Cardiac muscle cell (in vitro differentiated cells and primary cell): ENCODE data around the gene CD93. TPM values are rescaled to one million over a fixed set of nuclear protein-coding genes. Genes with fewer than 3 reads are reported as not detected.

Source experiments
- DNase-seq, 2 donors: peaks; one replicate each; pipeline versions ENCODE4 v3.0.0 to v3.0.0-alpha.2; 2010 to 2017; ENCODE audit warnings: low read depth in 1 of 2, low spot score in 1 of 2
- H3K27ac ChIP-seq: fragments of 200-600 bp; sonication (generic); 2 replicates; pipeline ENCODE4 v1.5.1; 2016
- H3K27me3 ChIP-seq: fragments of 200-600 bp; sonication (generic); 2 replicates; pipeline ENCODE4 v1.6.0; 2016; ENCODE audit warnings: control low read depth
- H3K36me3 ChIP-seq: fragments of 200-600 bp; sonication (generic); 2 replicates; pipeline ENCODE4 v1.5.1; 2016; ENCODE audit warnings: control low read depth
- H3K4me1 ChIP-seq: fragments of 200-600 bp; sonication (generic); 2 replicates; pipeline ENCODE4 v1.8.1; 2017; ENCODE audit warnings: low read depth, mild to moderate bottlenecking, mixed run types
- H3K4me3 ChIP-seq: fragments of 200-600 bp; sonication (generic); 2 replicates; pipeline ENCODE4 v1.5.1; 2016; ENCODE audit warnings: mild to moderate bottlenecking
- H3K9me3 ChIP-seq: fragments of 200-600 bp; sonication (generic); 2 replicates; pipeline ENCODE4 v1.5.1; 2017; ENCODE audit warnings: low read depth, mild to moderate bottlenecking, control low read depth
- CTCF ChIP-seq: IDR thresholded peaks from 2 replicates; pipeline ENCODE4 v1.5.1; 2012; ENCODE audit warnings: low read depth, mild to moderate bottlenecking, low read length
- polyA plus RNA-seq: library from polyadenylated mRNA; unstranded; fragments of >200 nt; fragmentation: Nextera tagmentation; extraction: Ambion mirVana; gene quantifications from 2 replicates; pipeline ENCODE4 v1.2.1, GENCODE V29; 2016
- total RNA-seq: library from RNA; depleted of rRNA; stranded (reverse); fragments of >200 nt; gene quantifications from 2 replicates; pipeline ENCODE4 v1.2.3, GENCODE V29; 2016

Gene CD93
- total and polyA plus RNA-seq, 2 experiments from 2014 or later, result 0.15 to 0.63 TPM

DNA sequence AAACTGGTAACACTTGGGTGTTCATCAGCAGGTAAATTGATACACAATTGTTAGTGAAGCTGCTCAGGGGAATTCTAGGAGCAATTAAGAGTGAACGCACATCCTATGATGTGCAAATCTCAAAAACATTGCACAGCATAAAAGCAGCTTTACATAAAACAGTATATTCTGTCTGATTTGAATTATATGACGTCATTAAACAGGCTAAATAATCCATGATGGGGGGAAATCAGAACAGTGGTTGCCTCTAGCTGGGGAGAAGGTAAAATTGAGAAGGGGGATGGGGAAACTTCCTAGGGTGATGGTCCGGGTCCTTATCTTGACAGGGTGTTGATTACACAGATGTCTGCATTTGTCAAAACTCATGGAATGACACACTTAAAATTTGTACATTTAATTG is 19.4 kb downstream of the CD93 start:
- no peak for TF ChIP-seq CTCF
- Histone ChIP-seq H3K9me3 (no peaks in the 10 kb centered on the region), H3K27ac (no peak overlapping the region), H3K4me1 (no peaks in the 10 kb centered on the region), H3K27me3 (no peaks in the 10 kb centered on the region), H3K36me3 (no peaks in the 10 kb centered on the region), H3K4me3 (no peak overlapping the region)
- no peak for DNase-seq

DNA sequence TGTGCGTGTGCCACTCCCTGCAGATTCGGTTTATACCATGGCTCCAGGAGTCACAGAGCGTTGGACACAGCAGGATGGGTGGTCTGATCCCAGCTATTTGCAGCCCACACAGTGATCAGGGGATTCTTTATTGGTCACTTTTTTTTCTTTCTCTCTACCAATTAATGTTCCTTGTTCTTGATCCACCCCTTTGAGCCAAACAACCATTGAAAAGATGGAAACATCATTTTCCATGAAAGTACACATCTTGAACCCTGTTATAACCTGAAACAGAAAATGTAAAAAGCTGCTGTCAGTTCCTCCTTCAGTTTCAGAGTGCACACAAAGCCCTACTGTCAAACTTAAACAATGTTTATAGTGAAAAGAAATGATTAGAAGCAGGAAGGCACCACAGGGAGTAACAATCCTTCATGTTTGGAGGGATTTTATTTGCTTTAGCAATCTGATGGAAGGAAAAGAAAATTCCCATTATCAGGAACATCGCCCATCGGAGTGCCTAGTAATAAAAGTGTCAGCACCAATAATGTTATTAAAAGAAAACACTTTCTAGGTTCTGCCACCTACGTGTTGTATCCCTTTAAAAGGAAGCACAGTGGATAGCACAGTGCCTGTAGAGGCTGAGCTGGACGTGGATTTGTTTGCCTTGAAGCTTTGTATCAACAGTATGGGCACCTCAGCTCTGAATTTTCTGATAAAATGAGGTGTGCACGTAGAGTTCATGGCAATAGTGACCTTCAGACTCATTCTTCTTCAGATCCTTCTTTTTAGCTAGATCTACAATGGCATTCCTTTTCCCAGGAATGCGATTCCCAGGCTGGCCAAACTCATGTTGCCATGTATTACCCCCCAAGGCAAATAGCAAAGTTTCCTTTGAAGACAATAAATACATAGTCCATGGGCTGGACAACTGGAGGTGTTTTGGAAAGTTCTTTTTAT is 20.6 kb downstream of the CD93 start:
- Histone ChIP-seq H3K27me3 (no peaks in the 10 kb centered on the region), H3K4me3 (no peak overlapping the region), H3K4me1 (no peaks in the 10 kb centered on the region), H3K27ac (no peak overlapping the region), H3K36me3 (no peaks in the 10 kb centered on the region), H3K9me3 (no peaks in the 10 kb centered on the region)
- TF ChIP-seq CTCF, result no peak
- no peak for DNase-seq

- H3K36me3 ChIP-seq, result no peaks in the 10 kb centered on the region
- TF ChIP-seq CTCF, result no peak
- H3K27me3 ChIP-seq, result no peaks in the 10 kb centered on the region
- DNase-seq, result no peak
- H3K9me3 ChIP-seq, result no peaks in the 10 kb centered on the region
- no peak overlapping the region for H3K4me3 ChIP-seq
- no peak overlapping the region for H3K27ac ChIP-seq
- peaks cover 8% of the 10 kb centered on the region for H3K4me1 ChIP-seq
Observed at GRCh38 chr20:23063581-23063980, 22.5 kb downstream of the CD93 start.

DNA sequence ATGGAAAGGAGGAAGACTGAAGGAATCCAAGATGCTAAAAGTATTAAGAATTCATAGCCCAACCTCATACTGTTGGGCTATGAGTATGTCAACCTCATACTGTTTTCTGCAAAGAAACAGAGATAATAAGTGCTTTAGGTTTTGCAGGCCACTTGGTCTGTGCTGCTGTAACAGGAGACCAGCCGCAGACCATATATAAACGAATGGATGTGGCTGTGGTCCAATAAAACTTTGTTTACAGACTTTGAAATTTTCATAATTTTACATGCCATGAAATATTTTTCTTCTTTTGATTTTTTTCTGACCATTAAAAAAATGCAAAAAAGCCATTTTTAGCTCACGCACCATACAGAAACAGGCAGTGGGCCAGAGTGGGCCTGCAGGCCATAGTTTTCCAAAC is 23.0 kb downstream of the CD93 start:
- H3K27ac ChIP-seq, result no peak overlapping the region
- no peaks in the 10 kb centered on the region for H3K36me3 ChIP-seq
- no peaks in the 10 kb centered on the region for H3K9me3 ChIP-seq
- H3K4me3 ChIP-seq, result no peak overlapping the region
- no peak for TF ChIP-seq CTCF
- H3K27me3 ChIP-seq, result no peaks in the 10 kb centered on the region
- H3K4me1 ChIP-seq, result peaks cover 8% of the 10 kb centered on the region
- no peak for DNase-seq

DNA sequence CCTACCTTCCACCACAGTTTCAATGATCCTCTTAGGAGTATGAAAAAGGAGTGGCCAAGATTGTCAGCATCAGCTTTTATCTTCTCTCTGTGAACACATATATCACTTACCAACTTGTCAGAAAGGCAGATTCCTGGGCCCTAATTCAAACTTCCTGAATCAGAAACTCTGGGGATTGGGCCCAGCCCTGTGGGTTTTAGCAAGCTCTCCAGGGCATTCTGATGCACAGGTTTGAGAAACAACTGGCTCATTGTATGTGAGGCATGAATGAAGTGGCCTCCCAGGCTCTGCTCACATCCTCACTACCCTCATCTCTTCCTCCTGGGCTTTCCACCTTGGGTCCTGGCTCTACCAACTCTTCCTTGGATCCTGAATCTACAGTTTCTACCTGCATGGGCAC is 23.5 kb downstream of the CD93 start:
- Histone ChIP-seq H3K36me3 (no peaks in the 10 kb centered on the region), H3K27ac (no peak overlapping the region), H3K27me3 (no peaks in the 10 kb centered on the region), H3K4me1 (peaks cover 8% of the 10 kb centered on the region), H3K4me3 (no peak overlapping the region), H3K9me3 (no peaks in the 10 kb centered on the region)
- DNase-seq, result no peak
- TF ChIP-seq CTCF, result no peak
